H9 (cell line): ENCODE data around the gene ZNF503. TPM values are rescaled to one million over a fixed set of nuclear protein-coding genes. Genes with fewer than 3 reads are reported as not detected.

Experiments used
- DNase-seq: peaks from one replicate; pipeline ENCODE4 v3.0.0-alpha.2; 2017
- H2AFZ ChIP-seq: one replicate; pipeline ENCODE4 v1.6.1; 2013; ENCODE audit warnings: mild to moderate bottlenecking, low read length, control low read depth, moderate library complexity
- H2AK5ac ChIP-seq: 2 replicates; pipeline ENCODE4 v1.6.1; 2013; ENCODE audit warnings: low read length, control low read depth, mixed read lengths; ENCODE audit not compliant: insufficient read length
- H2BK120ac ChIP-seq: one replicate; pipeline ENCODE4 v1.6.1; 2013; ENCODE audit warnings: low read depth, mild to moderate bottlenecking, low read length, control low read depth, inconsistent platforms; ENCODE audit not compliant: poor library complexity, severe bottlenecking
- H2BK12ac ChIP-seq: 2 replicates; pipeline ENCODE4 v1.6.1; 2013; ENCODE audit warnings: low read length, control low read depth, mixed read lengths, low read depth; ENCODE audit not compliant: insufficient read length
- H2BK15ac ChIP-seq: 2 replicates; pipeline ENCODE4 v1.6.1; 2013; ENCODE audit warnings: low read depth, low read length, control low read depth
- H2BK20ac ChIP-seq: one replicate; pipeline ENCODE4 v1.6.1; 2013; ENCODE audit warnings: low read depth, mild to moderate bottlenecking, low read length, control low read depth, inconsistent platforms; ENCODE audit not compliant: poor library complexity, severe bottlenecking
- H2BK5ac ChIP-seq: 2 replicates; pipeline ENCODE4 v1.6.1; 2013; ENCODE audit warnings: low read length, control low read depth, mixed read lengths; ENCODE audit not compliant: insufficient read length
- H3K14ac ChIP-seq: 2 replicates; pipeline ENCODE4 v1.6.1; 2013; ENCODE audit warnings: low read length, control low read depth; ENCODE audit not compliant: insufficient read depth
- H3K18ac ChIP-seq: 2 replicates; pipeline ENCODE4 v1.6.1; 2013; ENCODE audit warnings: low read depth, mild to moderate bottlenecking, mixed read lengths, low read length, control low read depth; ENCODE audit not compliant: insufficient read length
- H3K23ac ChIP-seq: 2 replicates; pipeline ENCODE4 v1.6.1; 2013; ENCODE audit warnings: low read length, control low read depth, mixed read lengths, low read depth; ENCODE audit not compliant: insufficient read length
- H3K23me2 ChIP-seq: 2 replicates; pipeline ENCODE4 v1.6.1; 2013; ENCODE audit warnings: low read depth, mild to moderate bottlenecking, mixed read lengths, low read length, control low read depth; ENCODE audit not compliant: insufficient read length, poor library complexity, severe bottlenecking
- H3K27ac ChIP-seq: 2 replicates; pipeline ENCODE4 v1.5.1; 2013; ENCODE audit warnings: low read length, control low read depth, mixed read lengths, low read depth; ENCODE audit not compliant: insufficient read length
- H3K27me3 ChIP-seq: 2 replicates; pipeline ENCODE4 v1.6.1; 2013; ENCODE audit warnings: low read length, control low read depth, inconsistent platforms; ENCODE audit not compliant: insufficient read depth
- H3K4ac ChIP-seq: 2 replicates; pipeline ENCODE4 v1.6.1; 2013; ENCODE audit warnings: low read depth, mild to moderate bottlenecking, control low read depth, inconsistent platforms, low read length, moderate library complexity
- H3K4me1 ChIP-seq: 2 replicates; pipeline ENCODE4 v1.6.1; 2013; ENCODE audit warnings: low read length, control low read depth, inconsistent platforms; ENCODE audit not compliant: insufficient read depth
- H3K4me2 ChIP-seq: 2 replicates; pipeline ENCODE4 v1.6.1; 2013; ENCODE audit warnings: low read length, control low read depth, mixed read lengths; ENCODE audit not compliant: insufficient read length, insufficient read depth
- H3K56ac ChIP-seq: 2 replicates; pipeline ENCODE4 v1.6.1; 2013; ENCODE audit warnings: low read depth, mild to moderate bottlenecking, mixed read lengths, low read length, control low read depth; ENCODE audit not compliant: insufficient read length
- H3K79me1 ChIP-seq: 2 replicates; pipeline ENCODE4 v1.6.1; 2013; ENCODE audit warnings: low read depth, mild to moderate bottlenecking, moderate library complexity, low read length, control low read depth, inconsistent platforms; ENCODE audit not compliant: insufficient read depth, poor library complexity, severe bottlenecking
- H3K79me2 ChIP-seq: 2 replicates; pipeline ENCODE4 v1.6.1; 2013; ENCODE audit warnings: low read length, control low read depth, inconsistent platforms; ENCODE audit not compliant: insufficient read depth
- H3K9ac ChIP-seq: 2 replicates; pipeline ENCODE4 v1.6.1; 2013; ENCODE audit warnings: low read length, control low read depth, mixed read lengths; ENCODE audit not compliant: insufficient read length; ENCODE audit errors: extremely low read depth
- H3K9me3 ChIP-seq: one replicate; pipeline ENCODE4 v1.6.1; 2013; ENCODE audit warnings: low read depth, low read length, inconsistent platforms; ENCODE audit not compliant: control insufficient read depth
- H3T11ph ChIP-seq: one replicate; pipeline ENCODE4 v1.6.1; 2013; ENCODE audit warnings: mild to moderate bottlenecking, low read length, control low read depth, inconsistent platforms
- H4K20me1 ChIP-seq: one replicate; pipeline ENCODE4 v1.6.1; 2013; ENCODE audit not compliant: control insufficient read depth, insufficient read length, insufficient read depth
- H4K5ac ChIP-seq: 2 replicates; pipeline ENCODE4 v1.6.1; 2013; ENCODE audit warnings: low read depth, mild to moderate bottlenecking, mixed read lengths, low read length, control low read depth; ENCODE audit not compliant: insufficient read length
- H4K8ac ChIP-seq: replicated peaks from 2 replicates; pipeline ENCODE4 v1.6.1; 2013; ENCODE audit warnings: low read length, control low read depth, mixed read lengths, low read depth; ENCODE audit not compliant: insufficient read length
- H4K91ac ChIP-seq: 2 replicates; pipeline ENCODE4 v1.6.1; 2013; ENCODE audit warnings: low read depth, mild to moderate bottlenecking, moderate library complexity, mixed read lengths, low read length, control low read depth; ENCODE audit not compliant: insufficient read length
- H3K27ac Mint-ChIP-seq, 3 experiments: 2 replicates in 2 of 3; 3 replicates in 1 of 3; pipeline ENCODE4 v1.8.0; 2020 to 2021; ENCODE audit warnings: mixed read lengths in 3 of 3, mild to moderate bottlenecking in 1 of 3, moderate library complexity in 1 of 3
- H3K27me3 Mint-ChIP-seq: 2 replicates; pipeline ENCODE4 v1.8.0; 2021; ENCODE audit warnings: low read depth, mild to moderate bottlenecking, moderate library complexity, mixed read lengths
- H3K36me3 Mint-ChIP-seq, 3 experiments: 2 replicates in 2 of 3; 3 replicates in 1 of 3; pipeline ENCODE4 v1.8.0; 2020 to 2021; ENCODE audit warnings: low read depth in 3 of 3, mixed read lengths in 3 of 3; ENCODE audit not compliant: insufficient read depth in 1 of 3
- H3K4me1 Mint-ChIP-seq, 2 experiments: 2 replicates each; pipeline ENCODE4 v1.8.0; 2020; ENCODE audit warnings: mixed read lengths in 2 of 2
- H3K4me3 Mint-ChIP-seq, 2 experiments: 2 replicates in 1 of 2; 3 replicates in 1 of 2; pipeline ENCODE4 v1.8.0; 2020 to 2021; ENCODE audit warnings: mild to moderate bottlenecking in 2 of 2, mixed read lengths in 2 of 2, moderate library complexity in 1 of 2
- H3K9me3 Mint-ChIP-seq, 2 experiments: 2 replicates in 1 of 2; 3 replicates in 1 of 2; pipeline ENCODE4 v1.8.0; 2020; ENCODE audit warnings: mild to moderate bottlenecking in 2 of 2, mixed read lengths in 2 of 2, moderate library complexity in 1 of 2
- WGBS: extraction: QIAGEN DNeasy Blood & Tissue Kit; methylation state at CpG from one replicate; pipeline ENCODE4 v1.1.7; 2013; ENCODE audit warnings: missing lambda C conversion rate, low lambda C conversion rate, mixed read lengths; ENCODE audit not compliant: insufficient read length; ENCODE audit errors: extremely low coverage; 5-methylcytosine and 5-hydroxymethylcytosine counted together
- total RNA-seq: library from RNA; stranded (reverse); gene quantifications from 2 replicates; pipeline ENCODE4 v1.2.1, GENCODE V29; 2021
- TF ChIP-seq, protein P1 (sequence below): fragments of 200-600 bp; sonication (generic); conservative IDR thresholded peaks from 3 replicates; pipeline ENCODE4 v1.8.0; 2021; ENCODE audit warnings: antibody characterized with exemption, mild to moderate bottlenecking

ZNF503 gene
- total RNA-seq, 1 experiment from 2014 or later = 0.09 TPM

DNA sequence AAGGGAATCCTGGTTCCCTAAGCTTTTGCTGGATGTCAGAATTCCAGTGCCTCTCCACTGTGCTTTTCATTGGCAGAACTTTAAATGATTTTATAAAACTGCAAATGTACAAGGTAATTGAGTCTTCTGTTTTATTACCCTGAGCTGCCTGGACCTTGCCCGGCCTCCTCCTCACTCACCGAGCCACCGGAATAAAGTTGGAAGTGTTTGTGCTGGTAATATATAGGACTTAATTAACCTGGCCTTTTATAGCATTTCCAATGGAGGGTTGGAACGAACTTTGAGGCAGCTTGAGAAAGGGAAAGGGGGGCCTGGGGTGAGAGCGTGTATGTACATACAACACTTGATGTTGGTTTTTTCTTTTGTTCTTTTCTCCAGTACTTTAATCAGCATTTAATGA lies 43.4 kb downstream of the ZNF503 start:
- H3K9me3 ChIP-seq = no peaks in the 10 kb centered on the region
- no peak overlapping the region for H2BK20ac ChIP-seq
- TF ChIP-seq, protein P1, sequence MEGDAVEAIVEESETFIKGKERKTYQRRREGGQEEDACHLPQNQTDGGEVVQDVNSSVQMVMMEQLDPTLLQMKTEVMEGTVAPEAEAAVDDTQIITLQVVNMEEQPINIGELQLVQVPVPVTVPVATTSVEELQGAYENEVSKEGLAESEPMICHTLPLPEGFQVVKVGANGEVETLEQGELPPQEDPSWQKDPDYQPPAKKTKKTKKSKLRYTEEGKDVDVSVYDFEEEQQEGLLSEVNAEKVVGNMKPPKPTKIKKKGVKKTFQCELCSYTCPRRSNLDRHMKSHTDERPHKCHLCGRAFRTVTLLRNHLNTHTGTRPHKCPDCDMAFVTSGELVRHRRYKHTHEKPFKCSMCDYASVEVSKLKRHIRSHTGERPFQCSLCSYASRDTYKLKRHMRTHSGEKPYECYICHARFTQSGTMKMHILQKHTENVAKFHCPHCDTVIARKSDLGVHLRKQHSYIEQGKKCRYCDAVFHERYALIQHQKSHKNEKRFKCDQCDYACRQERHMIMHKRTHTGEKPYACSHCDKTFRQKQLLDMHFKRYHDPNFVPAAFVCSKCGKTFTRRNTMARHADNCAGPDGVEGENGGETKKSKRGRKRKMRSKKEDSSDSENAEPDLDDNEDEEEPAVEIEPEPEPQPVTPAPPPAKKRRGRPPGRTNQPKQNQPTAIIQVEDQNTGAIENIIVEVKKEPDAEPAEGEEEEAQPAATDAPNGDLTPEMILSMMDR = no peak
- H2BK5ac ChIP-seq = no peak overlapping the region
- H4K5ac ChIP-seq = no peak overlapping the region
- H3K9ac ChIP-seq = no peak overlapping the region
- peaks cover 11% of the 10 kb centered on the region for H3K27me3 Mint-ChIP-seq
- no peaks in the 10 kb centered on the region for H3K36me3 Mint-ChIP-seq
- H3K56ac ChIP-seq = no peak overlapping the region
- H4K20me1 ChIP-seq = no peaks in the 10 kb centered on the region
- no peak overlapping the region for H2BK15ac ChIP-seq
- H3T11ph ChIP-seq = no peak overlapping the region
- H3K79me2 ChIP-seq = no peaks in the 10 kb centered on the region
- H3K27ac Mint-ChIP-seq = no peak overlapping the region
- H3K14ac ChIP-seq = no peak overlapping the region
- H3K4me1 ChIP-seq = no peaks in the 10 kb centered on the region
- H3K4me3 Mint-ChIP-seq = no peak overlapping the region
- H3K79me1 ChIP-seq = no peaks in the 10 kb centered on the region
- no peak overlapping the region for H3K4ac ChIP-seq
- H3K4me2 ChIP-seq = no peak overlapping the region
- H3K9me3 Mint-ChIP-seq = no peaks in the 10 kb centered on the region; a peak in 1 of 5 replicates
- H4K91ac ChIP-seq = no peak overlapping the region
- H3K18ac ChIP-seq = no peak overlapping the region
- no peak overlapping the region for H2BK12ac ChIP-seq
- no peak overlapping the region for H4K8ac ChIP-seq
- H3K23me2 ChIP-seq = no peaks in the 10 kb centered on the region
- DNase-seq = no peak
- peaks cover 2 to 6% of the 10 kb centered on the region in 2 experiments; a peak in 3 of 4 replicates for H3K4me1 Mint-ChIP-seq
- no peaks in the 10 kb centered on the region for H3K27me3 ChIP-seq
- no peak overlapping the region for H2AK5ac ChIP-seq
- no peak overlapping the region for H3K23ac ChIP-seq
- H3K27ac ChIP-seq = no peak overlapping the region
- no CpG with 5 or more reads among the region's 5 CpGs for WGBS
- H2AFZ ChIP-seq = no peak overlapping the region
- no peak overlapping the region for H2BK120ac ChIP-seq
